GM12878 (cell line): ENCODE results near the gene PCDH15. TPM values are rescaled to one million over a fixed set of nuclear protein-coding genes. Genes with fewer than 3 reads are reported as not detected.

Experiments
- ATAC-seq: fragments of 200-7000 bp; cut with Tn5 transposase; 3 replicates; pipeline ENCODE4 v1.9.1; 2020; ENCODE audit warnings: mild to moderate bottlenecking, moderate library complexity
- BruUV-seq: library from RNA; stranded (reverse); fragments of 400-500 nt; replicated peaks from 2 replicates; lab custom pipeline; 2021; lab: Mats Ljungman, UMichigan
- CTCF ChIA-PET: fragments of 300-600 bp; sonication (Branson Sonifier 250); formaldehyde crosslinking; extraction: SDS; loops from one replicate; lab custom pipeline; 2021; ENCODE audit warnings: inconsistent platforms; lab: Yijun Ruan, JAX
- POLR2A ChIA-PET: fragments of 350-600 bp; formaldehyde crosslinking; extraction: SDS; loops from one replicate; lab custom pipeline; 2021; ENCODE audit warnings: inconsistent platforms; lab: Charles Lee
- RAD21 ChIA-PET: fragments of 300-600 bp; sonication (Branson Sonifier 250); formaldehyde crosslinking; loops from one replicate; lab custom pipeline; 2023; ENCODE audit warnings: antibody characterized with exemption; ENCODE audit not compliant: unreplicated experiment; lab: Charles Lee
- SMC1A ChIA-PET: fragments of 300-600 bp; sonication (Branson Sonifier 250); formaldehyde crosslinking; loops from one replicate; lab custom pipeline; 2023; ENCODE audit not compliant: unreplicated experiment, uncharacterized antibody; lab: Charles Lee
- DNase-seq: peaks from one replicate; pipeline ENCODE4 v3.0.0-alpha.2; 2011; ENCODE audit warnings: low read depth, low spot score
- FAIRE-seq: peaks from 3 replicates; lab custom pipeline; 2011; peaks lifted over from hg19 to GRCh38; lab: Jason Lieb, UNC
- H2AFZ ChIP-seq: 2 replicates; pipeline ENCODE4 v1.6.0; 2011; ENCODE audit warnings: low read depth, low read length, control low read depth; ENCODE audit not compliant: control insufficient read depth
- H3K27ac ChIP-seq: 2 replicates; pipeline ENCODE4 v1.5.1; 2011; ENCODE audit warnings: control low read depth; ENCODE audit not compliant: control insufficient read depth, insufficient read depth
- H3K27me3 ChIP-seq, 2 experiments: replicated peaks in 1 of 2; 2 replicates each; pipeline versions ENCODE4 v1.6.0 to v1.6.1; 2011; ENCODE audit warnings: low read length in 1 of 2; ENCODE audit not compliant: control insufficient read depth in 2 of 2, insufficient read depth in 2 of 2
- H3K36me3 ChIP-seq, 2 experiments: 2 replicates each; pipeline ENCODE4 v1.5.1; 2011; ENCODE audit warnings: low read length in 1 of 2; ENCODE audit not compliant: control insufficient read depth in 2 of 2, insufficient read depth in 2 of 2
- H3K4me1 ChIP-seq: 2 replicates; pipeline ENCODE4 v1.6.1; 2011; ENCODE audit warnings: mild to moderate bottlenecking, low read length, moderate library complexity, mixed read lengths; ENCODE audit not compliant: control insufficient read depth, insufficient read depth
- H3K4me2 ChIP-seq: 2 replicates; pipeline ENCODE4 v1.6.0; 2011; ENCODE audit warnings: control low read depth; ENCODE audit not compliant: control insufficient read depth, insufficient read depth
- H3K4me3 ChIP-seq: fragments of 200-600 bp; sonication (generic); 2 replicates; pipeline ENCODE4 v1.5.1; 2016
- H3K79me2 ChIP-seq: 2 replicates; pipeline ENCODE4 v1.6.0; 2011; ENCODE audit warnings: low read length; ENCODE audit not compliant: control insufficient read depth, insufficient read depth
- H3K9ac ChIP-seq: 2 replicates; pipeline ENCODE4 v1.8.0; 2011; ENCODE audit warnings: low read length, control low read depth, mixed read lengths; ENCODE audit not compliant: control insufficient read depth, insufficient read depth
- H3K9me3 ChIP-seq: replicated peaks from 3 replicates; pipeline ENCODE4 v1.5.1; 2011; ENCODE audit warnings: mild to moderate bottlenecking, low read length; ENCODE audit not compliant: control insufficient read depth, insufficient read depth
- H4K20me1 ChIP-seq: 2 replicates; pipeline ENCODE4 v1.6.0; 2011; ENCODE audit not compliant: control insufficient read depth, insufficient read depth
- JUNB ChIP-seq: IDR thresholded peaks from 2 replicates; pipeline ENCODE4 v1.6.1; 2016; ENCODE audit warnings: antibody characterized with exemption, mild to moderate bottlenecking
- SUPT20H ChIP-seq: IDR thresholded peaks from 2 replicates; pipeline ENCODE4 v1.6.1; 2011; ENCODE audit warnings: low read depth, mild to moderate bottlenecking, low read length, moderate library complexity, borderline replicate concordance; ENCODE audit not compliant: control insufficient read depth
- in situ Hi-C: fragments of 300-500 bp; cut with MboI; formaldehyde crosslinking; loops from 9 replicates; pipeline ENCODE4 v1.14.3; 2018; ENCODE audit warnings: mixed read lengths
- intact Hi-C: fragments of 100-400 bp; cut with micrococcal nuclease; formaldehyde crosslinking; loops from one replicate; pipeline ENCODE4 v1.14.2; 2022; ENCODE audit not compliant: unreplicated experiment
- polyA plus RNA-seq, 11 experiments: library from polyadenylated mRNA; depleted of rRNA in 4 of 11; unstranded in 6 of 11; stranded (reverse) in 5 of 11; fragments of >200 nt; fragmentation: Nextera tagmentation in 4 of 11; fragmentation: Illumina TruSeq in 1 of 11; extraction: Ambion mirVana in 4 of 11; extraction: Trizol in 1 of 11; gene quantifications; 1 replicate in 1 of 11; 2 replicates in 10 of 11; pipeline versions ENCODE4 v1.2.1 to v1.2.3, GENCODE V29; 2011 to 2016; ENCODE audit warnings: inconsistent platforms in 2 of 11, missing spikeins in 2 of 11, low read depth in 1 of 11
- total RNA-seq, 4 experiments: library from RNA; depleted of rRNA in 3 of 4; stranded (reverse); fragments of >200 nt in 3 of 4; fragmentation: Illumina TruSeq in 1 of 4; extraction: Trizol in 1 of 4; gene quantifications; 2 replicates each; pipeline versions ENCODE4 v1.2.1 to v1.2.3, GENCODE V29; 2013 to 2021
- TF ChIP-seq, protein P1 (sequence below): fragments of 450-650 bp; IDR thresholded peaks from 2 replicates; pipeline ENCODE4 v1.6.1; 2017; ENCODE audit warnings: mild to moderate bottlenecking, low read depth, inconsistent platforms; ENCODE audit not compliant: poor library complexity, severe bottlenecking
- TF ChIP-seq, protein P2 (sequence below): fragments of 150-350 bp; IDR thresholded peaks from 2 replicates; pipeline ENCODE4 v1.6.1; 2016; ENCODE audit warnings: low read depth, low read length

PCDH15 gene
- total and polyA plus RNA-seq, 10 of the 15 experiments (the other 5 are each of a cell fraction or from before 2014, with no cell fraction given), result 0.03 to 0.52 (median 0.07) TPM; not detected in 6

GRCh38 chr10:54194806-54195205 is 606.2 kb downstream of the PCDH15 start (continued):
- TF ChIP-seq, protein P1, sequence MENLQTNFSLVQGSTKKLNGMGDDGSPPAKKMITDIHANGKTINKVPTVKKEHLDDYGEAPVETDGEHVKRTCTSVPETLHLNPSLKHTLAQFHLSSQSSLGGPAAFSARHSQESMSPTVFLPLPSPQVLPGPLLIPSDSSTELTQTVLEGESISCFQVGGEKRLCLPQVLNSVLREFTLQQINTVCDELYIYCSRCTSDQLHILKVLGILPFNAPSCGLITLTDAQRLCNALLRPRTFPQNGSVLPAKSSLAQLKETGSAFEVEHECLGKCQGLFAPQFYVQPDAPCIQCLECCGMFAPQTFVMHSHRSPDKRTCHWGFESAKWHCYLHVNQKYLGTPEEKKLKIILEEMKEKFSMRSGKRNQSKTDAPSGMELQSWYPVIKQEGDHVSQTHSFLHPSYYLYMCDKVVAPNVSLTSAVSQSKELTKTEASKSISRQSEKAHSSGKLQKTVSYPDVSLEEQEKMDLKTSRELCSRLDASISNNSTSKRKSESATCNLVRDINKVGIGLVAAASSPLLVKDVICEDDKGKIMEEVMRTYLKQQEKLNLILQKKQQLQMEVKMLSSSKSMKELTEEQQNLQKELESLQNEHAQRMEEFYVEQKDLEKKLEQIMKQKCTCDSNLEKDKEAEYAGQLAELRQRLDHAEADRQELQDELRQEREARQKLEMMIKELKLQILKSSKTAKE, result no peak
- peak; percentile 16; the same call in 1 of the 2 replicates for TF ChIP-seq JUNB
- TF ChIP-seq, protein P2, sequence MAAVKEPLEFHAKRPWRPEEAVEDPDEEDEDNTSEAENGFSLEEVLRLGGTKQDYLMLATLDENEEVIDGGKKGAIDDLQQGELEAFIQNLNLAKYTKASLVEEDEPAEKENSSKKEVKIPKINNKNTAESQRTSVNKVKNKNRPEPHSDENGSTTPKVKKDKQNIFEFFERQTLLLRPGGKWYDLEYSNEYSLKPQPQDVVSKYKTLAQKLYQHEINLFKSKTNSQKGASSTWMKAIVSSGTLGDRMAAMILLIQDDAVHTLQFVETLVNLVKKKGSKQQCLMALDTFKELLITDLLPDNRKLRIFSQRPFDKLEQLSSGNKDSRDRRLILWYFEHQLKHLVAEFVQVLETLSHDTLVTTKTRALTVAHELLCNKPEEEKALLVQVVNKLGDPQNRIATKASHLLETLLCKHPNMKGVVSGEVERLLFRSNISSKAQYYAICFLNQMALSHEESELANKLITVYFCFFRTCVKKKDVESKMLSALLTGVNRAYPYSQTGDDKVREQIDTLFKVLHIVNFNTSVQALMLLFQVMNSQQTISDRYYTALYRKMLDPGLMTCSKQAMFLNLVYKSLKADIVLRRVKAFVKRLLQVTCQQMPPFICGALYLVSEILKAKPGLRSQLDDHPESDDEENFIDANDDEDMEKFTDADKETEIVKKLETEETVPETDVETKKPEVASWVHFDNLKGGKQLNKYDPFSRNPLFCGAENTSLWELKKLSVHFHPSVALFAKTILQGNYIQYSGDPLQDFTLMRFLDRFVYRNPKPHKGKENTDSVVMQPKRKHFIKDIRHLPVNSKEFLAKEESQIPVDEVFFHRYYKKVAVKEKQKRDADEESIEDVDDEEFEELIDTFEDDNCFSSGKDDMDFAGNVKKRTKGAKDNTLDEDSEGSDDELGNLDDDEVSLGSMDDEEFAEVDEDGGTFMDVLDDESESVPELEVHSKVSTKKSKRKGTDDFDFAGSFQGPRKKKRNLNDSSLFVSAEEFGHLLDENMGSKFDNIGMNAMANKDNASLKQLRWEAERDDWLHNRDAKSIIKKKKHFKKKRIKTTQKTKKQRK, result no peak

DNA sequence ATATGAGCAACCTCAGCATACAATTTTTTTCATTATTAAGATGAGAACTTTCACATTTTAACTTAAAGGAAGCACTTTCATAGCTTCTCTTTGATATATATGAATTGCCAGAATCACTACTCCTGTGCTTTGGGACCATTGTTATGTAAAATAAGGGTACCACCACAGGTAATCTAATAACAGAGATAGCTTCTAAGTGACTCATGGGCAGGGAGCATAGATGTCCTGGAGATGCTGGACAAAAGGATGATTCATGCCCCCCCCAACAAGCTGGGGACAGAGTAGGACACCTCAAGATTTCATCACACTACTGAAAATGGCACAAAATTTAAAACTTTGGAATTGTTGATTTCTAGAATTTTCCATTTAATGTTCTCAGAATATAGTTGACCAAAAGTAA is 641.1 kb downstream of the PCDH15 start:
- ATAC-seq (no peak), DNase-seq (no peak), FAIRE-seq (no peak)
- no peak for TF ChIP-seq SUPT20H
- CTCF ChIA-PET, result interaction anchor here (0.5 to 0.6 kb wide), 2 partner anchors 45 to 96 kb away, joined by 3 read pairs; no protein-coding TSS in a partner anchor
- no peaks in the 10 kb centered on the region for H4K20me1 ChIP-seq
- SMC1A ChIA-PET, result interaction anchor here (0.6 to 1.7 kb wide), 4 partner anchors 24 to 886 kb away, joined by 3 read pairs; no protein-coding TSS in a partner anchor
- H3K4me2 ChIP-seq, result no peak overlapping the region
- H3K4me3 ChIP-seq, result no peak overlapping the region
- H3K36me3 ChIP-seq, result no peaks in the 10 kb centered on the region
- H3K9me3 ChIP-seq, result no peaks in the 10 kb centered on the region
- BruUV-seq, result no TSS peak
- RAD21 ChIA-PET, result no interaction called here
- no peak overlapping the region for H3K9ac ChIP-seq
- no peaks in the 10 kb centered on the region for H3K79me2 ChIP-seq
- in situ Hi-C loops (no loop called here), intact Hi-C loops (no loop called here)
- no peaks in the 10 kb centered on the region for H3K4me1 ChIP-seq
- H2AFZ ChIP-seq, result no peak overlapping the region
- POLR2A ChIA-PET, result no interaction called here
- H3K27me3 ChIP-seq, result no peaks in the 10 kb centered on the region
- H3K27ac ChIP-seq, result no peak overlapping the region
